ENCODE results near the gene TTLL11. TPM values are rescaled to one million over a fixed set of nuclear protein-coding genes. Genes with fewer than 3 reads are reported as not detected.

TTLL11 gene, protein sequence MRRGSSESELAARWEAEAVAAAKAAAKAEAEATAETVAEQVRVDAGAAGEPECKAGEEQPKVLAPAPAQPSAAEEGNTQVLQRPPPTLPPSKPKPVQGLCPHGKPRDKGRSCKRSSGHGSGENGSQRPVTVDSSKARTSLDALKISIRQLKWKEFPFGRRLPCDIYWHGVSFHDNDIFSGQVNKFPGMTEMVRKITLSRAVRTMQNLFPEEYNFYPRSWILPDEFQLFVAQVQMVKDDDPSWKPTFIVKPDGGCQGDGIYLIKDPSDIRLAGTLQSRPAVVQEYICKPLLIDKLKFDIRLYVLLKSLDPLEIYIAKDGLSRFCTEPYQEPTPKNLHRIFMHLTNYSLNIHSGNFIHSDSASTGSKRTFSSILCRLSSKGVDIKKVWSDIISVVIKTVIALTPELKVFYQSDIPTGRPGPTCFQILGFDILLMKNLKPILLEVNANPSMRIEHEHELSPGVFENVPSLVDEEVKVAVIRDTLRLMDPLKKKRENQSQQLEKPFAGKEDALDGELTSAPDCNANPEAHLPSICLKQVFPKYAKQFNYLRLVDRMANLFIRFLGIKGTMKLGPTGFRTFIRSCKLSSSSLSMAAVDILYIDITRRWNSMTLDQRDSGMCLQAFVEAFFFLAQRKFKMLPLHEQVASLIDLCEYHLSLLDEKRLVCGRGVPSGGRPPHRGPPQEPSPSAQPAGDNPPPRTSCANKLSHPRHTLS
- total RNA-seq, result 1 to 10 TPM; 5.9 to 6.6 TPM
- long read RNA-seq, partial matches to known transcripts, result 0 of 3 reads
- long read RNA-seq, other reads (novel, unspliced or antisense), result 3 of 3 reads

DNA sequence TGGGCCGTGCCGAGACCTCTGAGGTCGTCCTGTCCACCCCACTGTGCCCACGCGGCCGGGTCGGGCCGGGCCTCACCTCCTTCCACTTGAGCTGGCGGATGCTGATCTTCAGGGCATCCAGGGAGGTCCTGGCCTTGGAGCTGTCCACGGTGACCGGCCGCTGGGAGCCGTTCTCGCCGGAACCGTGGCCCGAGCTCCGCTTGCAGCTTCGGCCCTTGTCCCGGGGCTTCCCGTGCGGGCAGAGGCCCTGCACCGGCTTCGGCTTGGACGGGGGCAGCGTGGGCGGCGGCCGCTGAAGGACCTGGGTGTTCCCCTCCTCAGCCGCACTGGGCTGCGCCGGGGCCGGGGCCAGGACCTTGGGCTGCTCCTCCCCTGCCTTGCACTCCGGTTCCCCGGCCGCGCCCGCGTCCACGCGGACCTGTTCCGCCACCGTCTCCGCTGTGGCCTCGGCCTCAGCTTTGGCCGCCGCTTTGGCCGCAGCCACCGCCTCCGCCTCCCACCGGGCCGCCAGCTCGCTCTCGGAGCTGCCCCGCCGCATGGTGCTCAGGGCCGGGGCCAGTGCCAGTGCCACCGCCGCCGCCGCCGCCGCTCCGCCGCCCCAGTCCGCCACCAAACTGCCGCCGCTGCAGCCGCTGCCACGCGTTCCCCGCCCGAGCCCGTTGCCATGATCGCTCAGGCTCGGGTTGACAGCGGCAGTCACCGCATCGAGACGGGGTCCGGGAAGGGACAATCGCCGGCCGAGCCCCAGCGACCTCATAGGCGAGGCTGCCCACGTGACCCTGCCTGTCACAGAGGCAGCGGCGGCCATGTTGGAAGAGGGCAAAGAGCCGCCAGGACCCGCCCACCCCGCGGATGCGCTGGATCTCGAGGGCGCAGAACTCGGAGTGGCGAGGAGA lies at the start of gene TTLL11:
Gene TTLL11 (minus strand): TSS at position 698 of the 896 bp plus-strand sequence. CDS start 160 bp downstream, at position 538.
- ATAC-seq (peak; percentile 95), DNase-seq (peak; percentile 96 to 98)
- intact Hi-C loops (cut with DNase I, micrococcal nuclease), result no loop called here

DNA sequence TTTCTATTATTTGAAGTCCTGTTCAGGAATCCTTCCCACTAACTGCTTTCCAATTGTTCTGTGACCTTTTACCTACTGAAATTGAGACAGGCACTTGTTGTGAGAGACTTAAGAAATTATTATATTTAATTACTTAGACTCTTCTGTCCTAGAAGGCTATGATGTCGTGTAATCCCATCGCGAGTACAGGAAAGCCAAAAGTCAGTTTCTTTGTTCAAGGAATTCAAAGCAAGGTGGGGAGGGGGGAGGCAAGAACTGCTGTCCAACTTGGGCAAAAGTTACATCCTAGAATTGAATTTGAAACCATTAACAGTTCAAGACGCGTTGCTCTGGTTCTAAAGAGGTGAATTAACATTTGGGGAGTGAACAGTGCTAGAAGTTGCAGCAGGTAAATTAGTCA lies 48.6 kb upstream of the TTLL11 start:
- DNase-seq (no peak), ATAC-seq (no peak)
- intact Hi-C loops (cut with DNase I, micrococcal nuclease), result no loop called here

DNA sequence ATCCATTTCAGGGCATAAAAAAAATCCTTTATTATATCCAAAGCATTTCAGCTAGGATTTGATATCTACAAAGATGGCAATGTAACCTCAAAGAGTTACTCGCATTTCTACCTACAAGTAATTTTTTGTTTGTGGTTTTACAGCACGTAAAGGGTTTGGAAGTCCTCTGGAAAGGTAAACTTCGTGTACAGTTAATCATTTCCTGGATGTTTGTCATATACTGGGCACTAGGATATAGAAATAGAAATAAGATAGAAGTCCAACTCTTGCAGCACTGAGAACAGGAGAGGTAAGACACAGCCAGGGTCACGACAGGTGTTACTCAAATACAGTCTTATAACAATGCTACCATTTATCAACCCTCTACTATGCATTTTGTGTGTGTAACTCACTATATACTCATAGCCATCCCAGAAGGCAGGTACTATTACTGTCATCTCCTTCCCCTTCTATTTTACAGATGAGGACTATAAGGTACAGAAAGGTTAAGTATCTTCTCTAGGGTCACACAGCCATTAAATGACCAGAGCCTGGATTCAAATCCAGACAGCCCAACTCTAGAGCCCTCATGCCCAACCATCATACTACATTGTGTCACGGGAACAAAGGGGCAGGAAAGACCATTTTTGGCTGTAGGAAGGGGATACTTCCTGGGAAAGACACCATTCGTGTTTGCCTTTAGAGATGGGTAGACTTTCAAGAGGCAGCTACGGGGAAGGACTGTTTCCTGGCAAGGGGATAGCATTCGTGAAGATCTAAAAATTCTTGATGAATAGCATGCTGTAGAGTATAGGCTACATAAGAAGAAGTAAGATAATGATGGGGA lies 47.5 kb upstream of the TTLL11 start:
- intact Hi-C loops (cut with DNase I, micrococcal nuclease), result no loop called here
- ATAC-seq, result peak; percentile 83
- no peak for DNase-seq

DNA sequence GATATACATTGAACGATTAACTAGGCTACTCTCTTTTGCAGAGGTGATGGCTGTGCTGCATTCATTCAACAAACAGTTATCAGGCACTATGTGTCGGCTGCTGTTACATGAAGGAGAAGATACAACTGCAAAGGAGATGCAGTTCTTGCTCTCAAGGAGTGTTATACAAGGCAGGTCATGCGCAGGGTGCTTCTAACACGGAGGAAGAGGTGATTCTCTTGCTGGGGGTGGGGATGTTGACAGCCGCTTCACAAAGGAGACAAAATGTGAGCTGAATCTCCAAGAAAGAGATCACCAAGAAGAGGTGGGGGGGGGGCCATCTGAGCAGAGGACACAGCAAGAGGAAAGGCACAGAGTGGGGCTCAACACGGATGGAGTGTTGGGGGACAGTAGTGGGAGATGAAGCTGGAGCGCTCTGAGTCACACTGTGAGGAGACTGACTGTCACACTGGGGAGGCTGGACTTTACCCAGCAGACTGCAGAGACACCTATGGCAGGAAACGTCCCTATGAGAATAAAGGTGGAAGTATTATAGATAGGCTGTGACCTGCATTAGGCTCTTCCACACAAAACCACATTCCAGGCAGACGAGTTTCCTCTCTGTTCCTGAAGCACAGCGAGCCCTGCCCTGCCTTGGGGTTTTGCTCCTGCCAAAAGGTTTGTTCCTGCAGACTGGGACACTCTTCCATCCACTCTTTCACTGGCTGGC lies 45.6 kb upstream of the TTLL11 start:
- intact Hi-C loops (cut with DNase I, micrococcal nuclease), result no loop called here
- peak; percentile 84 for ATAC-seq

DNA sequence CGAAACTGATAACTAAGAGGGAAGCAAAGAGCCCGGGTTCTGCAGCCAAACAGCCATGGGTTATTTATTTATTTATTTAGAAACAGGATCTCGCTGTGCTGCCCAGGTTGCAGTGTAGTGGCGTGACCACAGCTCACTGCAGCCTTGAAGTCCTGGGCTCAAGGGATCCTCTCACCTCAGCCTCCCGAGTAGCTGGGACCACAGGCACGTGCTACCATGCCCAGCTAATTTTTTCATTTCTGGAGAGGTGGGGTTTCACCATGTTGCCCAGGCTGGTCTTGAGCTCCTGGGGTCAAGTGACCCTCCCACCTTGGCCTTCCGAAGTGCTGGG lies 42.4 kb upstream of the TTLL11 start:
- intact Hi-C loops (cut with DNase I, micrococcal nuclease), result no loop called here
- DNase-seq, result no peak
- no peak for ATAC-seq

More for the DNA sequence above, 45.6 kb upstream of the TTLL11 start:
- no peak for DNase-seq

DNA sequence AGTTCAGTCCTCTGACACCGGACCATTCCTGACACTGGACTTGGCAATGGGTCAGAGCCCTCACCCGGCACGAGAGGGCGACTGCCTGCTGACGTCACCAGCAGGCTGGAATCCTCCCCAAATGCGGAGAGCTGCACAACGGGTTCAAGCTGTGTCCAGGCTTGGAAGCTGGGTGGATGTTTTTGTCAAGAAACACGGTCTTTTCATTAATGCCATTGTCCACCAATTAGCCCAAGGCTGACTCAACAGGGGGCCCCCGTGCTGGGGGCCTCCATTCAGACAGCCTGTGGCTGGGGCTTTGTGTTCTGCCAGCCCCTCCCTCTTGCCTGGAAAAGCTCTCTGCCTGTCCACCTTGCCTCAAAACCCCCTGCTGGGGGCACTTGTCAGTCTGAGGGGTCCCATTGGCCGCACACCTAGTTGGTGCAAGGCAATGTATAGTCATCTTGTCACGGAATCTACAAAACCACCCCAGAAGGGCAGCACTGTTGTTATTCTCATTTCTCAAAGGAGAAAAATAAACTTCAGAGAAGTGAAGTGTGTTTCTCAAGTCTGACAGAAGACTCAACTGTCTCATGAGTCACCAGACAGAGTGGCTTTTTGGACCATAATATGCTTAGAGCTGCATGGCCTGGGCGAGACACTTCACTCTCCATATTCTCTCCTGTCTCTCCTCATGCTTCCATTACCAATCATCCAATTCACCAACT lies 41.9 kb upstream of the TTLL11 start:
- ATAC-seq (no peak), DNase-seq (no peak)
- intact Hi-C loops (cut with DNase I, micrococcal nuclease), result no loop called here

DNA sequence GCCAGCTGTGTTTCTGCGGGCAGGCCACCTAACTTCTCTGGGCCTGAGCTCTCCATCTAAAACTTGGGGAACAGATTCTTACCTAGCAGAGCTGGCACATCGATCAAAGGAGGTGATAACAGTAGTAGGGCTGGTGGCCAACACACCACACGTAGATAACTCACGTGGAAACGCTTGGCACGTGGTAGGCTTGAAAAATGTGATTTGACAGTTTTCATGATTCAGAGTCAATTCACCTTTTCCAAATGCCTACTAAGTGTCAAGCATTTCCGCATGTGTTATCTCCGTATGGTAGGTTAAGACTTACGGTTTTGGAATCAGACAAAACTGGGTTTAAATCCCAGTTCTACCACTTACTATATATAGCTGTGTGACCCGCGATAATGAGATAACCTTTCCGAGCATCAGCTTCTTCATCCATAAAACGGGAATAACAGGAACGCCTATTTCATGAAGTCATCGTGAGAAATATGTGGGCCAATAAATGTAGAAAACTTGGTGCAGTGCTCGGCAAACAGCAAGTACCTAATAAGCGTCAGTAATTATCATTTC lies 41.0 kb upstream of the TTLL11 start:
- DNase-seq (no peak), ATAC-seq (no peak)
- intact Hi-C loops (cut with DNase I, micrococcal nuclease), result no loop called here

DNA sequence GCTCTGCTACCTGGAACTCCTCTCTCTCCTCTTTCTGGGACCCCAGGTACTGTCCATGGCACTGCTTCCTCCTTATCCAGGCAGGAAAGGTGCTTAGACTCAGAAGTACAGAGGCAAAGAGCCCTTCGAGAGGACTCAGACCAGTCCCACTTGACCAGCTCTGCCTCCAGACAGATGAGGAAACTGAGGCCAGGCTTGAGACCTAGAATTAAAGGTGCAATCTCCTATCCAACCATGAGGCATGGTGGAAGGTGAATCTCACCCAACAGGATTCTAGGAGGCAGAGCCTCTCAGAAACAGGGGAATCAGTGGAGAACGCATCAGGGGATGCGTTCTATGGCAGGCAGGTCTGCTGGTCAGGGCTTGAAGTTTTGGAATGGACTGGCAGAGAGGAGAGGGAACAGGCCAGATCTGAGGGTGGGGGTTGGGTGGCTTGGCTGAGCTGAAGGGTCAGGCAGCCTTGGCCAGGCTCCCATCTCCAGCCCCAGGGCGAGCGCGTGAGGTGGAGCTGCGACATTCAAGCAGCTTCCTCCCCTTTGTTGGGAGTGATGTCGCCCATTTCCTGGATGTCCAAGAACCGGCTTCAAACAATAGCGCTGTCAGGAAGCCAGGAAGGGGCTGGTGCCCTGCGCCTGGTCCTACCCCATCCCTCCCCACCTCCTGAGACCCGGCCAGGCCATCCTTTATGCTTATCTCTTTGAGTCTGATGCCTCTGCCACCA lies 40.3 kb upstream of the TTLL11 start:
- intact Hi-C loops (cut with DNase I, micrococcal nuclease), result no loop called here
- no peak for DNase-seq
- no peak for ATAC-seq

DNA sequence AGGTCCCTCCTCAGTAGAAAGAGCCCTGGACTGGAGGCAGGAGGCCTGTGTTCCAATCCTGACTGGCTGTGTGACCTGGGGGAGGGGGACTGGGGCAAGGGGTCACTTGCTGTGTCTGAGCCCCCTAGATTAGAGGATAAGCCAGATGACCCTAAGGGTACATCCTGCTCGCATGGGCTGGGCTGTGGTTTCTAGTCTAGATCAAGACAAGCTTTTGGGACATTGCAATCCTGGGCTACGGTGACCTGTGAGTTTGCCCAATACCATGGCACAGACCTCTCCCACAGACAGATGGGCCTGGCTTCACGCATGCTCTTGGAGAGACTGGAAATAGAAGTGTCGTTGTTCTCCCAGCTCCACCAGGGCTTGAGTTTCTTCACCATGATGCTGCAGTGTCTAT lies 39.4 kb upstream of the TTLL11 start:
- intact Hi-C loops (cut with DNase I, micrococcal nuclease), result no loop called here
- ATAC-seq (no peak), DNase-seq (no peak)

DNA sequence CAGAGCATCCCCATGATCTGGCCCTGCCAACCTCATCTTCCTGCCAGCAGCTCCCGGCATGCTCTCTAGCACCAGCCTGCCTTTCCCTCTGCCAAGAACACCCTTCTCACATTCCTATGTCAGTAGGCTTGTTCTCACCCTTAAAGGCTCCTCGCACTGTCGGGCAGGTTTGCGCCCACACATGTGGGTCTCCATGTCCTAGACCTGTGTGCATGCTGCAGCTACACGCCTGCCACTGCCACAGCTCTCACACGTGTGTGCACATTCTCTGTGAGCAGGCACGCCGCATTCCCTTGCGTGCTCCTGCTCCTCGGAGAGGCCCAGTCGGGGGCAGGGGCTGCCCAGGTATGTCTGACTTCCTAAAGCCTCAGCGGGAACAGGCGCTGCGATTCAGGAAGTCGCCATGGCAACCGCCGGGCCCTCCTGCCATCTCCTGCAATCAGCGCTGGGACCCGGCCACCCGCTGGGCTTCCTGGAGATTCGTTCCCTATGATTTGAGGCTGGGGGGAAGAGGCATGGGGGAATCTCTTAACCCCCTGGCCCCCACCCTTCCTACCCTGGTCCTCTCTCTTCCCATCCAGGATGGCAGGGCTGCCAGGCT lies 38.4 kb upstream of the TTLL11 start:
- no peak for ATAC-seq
- peak in 1 of 2 donors; percentile 20 for DNase-seq
- intact Hi-C loops (cut with DNase I, micrococcal nuclease), result no loop called here

DNA sequence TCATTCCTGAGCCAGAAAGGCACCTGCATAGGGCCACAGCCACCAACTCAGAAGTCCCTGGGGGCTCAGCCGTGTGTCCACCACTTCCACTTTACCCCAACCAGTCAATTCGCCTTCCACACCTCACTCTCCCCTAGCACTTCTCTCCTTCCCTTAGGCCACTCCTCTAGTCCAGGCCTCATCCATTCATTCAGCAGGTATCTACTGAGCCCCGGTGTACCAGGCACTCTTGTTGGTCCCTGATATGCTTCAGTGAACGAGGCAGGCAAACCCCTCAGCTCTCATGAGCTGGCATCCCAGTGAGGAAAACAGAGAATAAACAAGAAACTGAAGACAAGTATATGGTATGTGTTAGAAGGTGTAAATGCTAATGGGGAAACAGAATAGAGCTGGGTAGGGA lies 37.7 kb upstream of the TTLL11 start:
- intact Hi-C loops (cut with DNase I, micrococcal nuclease), result no loop called here
- no peak for DNase-seq
- no peak for ATAC-seq

DNA sequence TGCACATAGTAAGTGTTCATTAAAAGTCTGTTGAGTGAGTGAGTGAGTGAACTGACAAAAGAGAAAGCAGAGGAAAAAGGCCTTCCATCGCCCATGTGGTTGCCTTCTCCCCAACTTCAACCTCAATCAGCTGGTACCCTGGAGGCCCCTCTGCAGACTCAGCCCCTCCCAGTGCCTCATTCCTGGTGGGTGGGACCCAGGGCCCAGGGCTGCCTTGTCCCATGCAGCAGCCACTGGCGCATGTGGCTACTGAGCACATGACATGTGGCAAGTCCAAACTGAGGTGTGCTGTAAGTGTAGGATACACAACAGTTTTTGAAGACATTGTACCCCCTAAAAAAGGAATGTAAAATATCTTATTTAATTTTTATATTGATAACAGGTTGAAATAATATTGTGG lies 36.9 kb upstream of the TTLL11 start:
- no peak for ATAC-seq
- no peak for DNase-seq
- intact Hi-C loops (cut with DNase I, micrococcal nuclease), result loop anchor here in 1 of 2 donors (10.0 kb wide), 2 partner anchors 215 to 325 kb away; no protein-coding TSS in a partner anchor

DNA sequence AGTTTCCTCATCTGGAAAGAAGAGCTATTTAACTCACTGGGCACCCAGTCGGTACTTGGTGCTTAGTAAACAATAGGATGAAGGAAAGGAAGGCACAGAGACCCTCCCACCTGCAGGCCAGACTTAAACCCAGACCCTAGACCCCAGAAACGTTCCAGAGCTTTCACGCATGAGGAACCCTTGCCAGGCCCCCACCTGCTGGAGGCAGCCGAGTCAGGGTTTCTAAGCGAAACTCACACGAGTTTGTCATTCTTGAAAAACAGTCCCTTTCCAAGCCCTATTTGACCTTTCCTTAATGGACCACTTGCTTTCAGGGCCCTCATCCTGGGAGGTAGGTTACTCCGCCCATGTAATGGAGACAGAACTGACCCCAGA lies 35.8 kb upstream of the TTLL11 start:
- ATAC-seq (no peak), DNase-seq (no peak)
- intact Hi-C loops (cut with DNase I, micrococcal nuclease), result loop anchor here in 1 of 2 donors (10.0 kb wide), 2 partner anchors 216 to 326 kb away; no protein-coding TSS in a partner anchor

DNA sequence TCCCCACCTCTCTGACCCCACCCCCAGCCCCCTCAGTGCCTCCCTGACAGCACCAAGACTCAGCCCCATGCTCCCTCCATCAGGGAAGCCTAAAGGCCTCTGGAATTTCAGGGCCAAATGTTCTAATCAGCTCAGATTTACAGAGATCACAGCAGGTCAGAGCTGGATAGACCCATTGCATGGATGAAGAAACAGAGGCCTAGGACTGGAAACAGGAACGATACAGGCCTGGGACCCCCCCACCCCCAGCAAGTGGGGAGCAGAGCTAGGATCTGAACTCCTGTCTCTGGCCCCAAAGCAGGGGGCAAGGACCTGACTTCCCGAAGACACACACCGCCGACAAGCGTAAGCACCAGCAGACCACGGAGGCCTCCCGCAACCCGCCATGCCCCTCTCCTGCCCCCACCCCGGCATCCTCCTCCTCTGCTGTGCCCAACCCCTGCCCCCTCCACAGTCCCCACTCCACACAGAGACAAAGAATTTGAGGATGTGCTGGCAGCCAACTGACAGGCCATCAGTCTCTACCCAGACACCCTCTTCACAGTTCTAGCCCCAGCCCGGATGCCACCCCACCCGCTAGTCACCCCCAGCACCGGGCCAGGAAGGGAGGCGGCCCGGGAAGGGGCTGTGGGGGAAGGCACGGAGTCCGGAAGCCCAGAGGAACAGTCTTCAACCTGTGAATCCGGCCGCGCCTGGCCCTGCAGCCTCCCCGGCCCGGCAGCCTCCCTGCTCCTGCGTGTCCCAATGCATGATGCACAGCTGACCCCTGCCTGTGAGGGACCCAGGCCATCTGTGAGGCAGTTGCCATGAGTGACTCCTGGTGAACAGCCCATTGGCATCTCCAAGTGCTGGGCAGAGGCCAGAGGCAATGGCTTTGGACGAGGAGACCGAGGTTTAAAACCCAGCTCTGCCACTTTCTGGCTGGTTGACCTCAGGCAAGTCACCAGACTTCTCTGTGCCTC lies 35.2 kb upstream of the TTLL11 start:
- intact Hi-C loops (cut with DNase I, micrococcal nuclease), result loop anchor here in 1 of 2 donors (10.0 kb wide), 2 partner anchors 217 to 327 kb away; no protein-coding TSS in a partner anchor
- ATAC-seq (no peak), DNase-seq (no peak)

DNA sequence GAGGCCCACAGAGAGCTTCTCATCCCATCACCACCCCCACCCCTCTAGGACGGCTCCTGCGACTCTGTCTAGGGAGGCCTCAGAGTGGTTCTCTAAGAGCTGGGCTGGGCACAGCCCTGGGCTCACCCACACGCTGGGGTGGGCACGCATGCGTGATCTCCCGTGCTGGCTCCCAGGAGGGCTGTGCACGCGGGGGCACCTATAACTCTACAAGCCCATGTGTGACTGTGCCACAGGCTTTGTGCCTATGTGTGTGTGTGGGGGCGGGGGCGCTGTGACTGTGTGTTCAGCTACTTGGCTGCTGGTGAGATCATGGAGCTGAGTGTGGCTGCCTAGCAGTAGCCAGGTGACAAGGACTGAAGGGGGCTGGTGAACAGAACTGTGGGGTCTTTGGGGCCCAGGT lies 34.3 kb upstream of the TTLL11 start:
- no peak for ATAC-seq
- intact Hi-C loops (cut with DNase I, micrococcal nuclease), result loop anchor here in 1 of 2 donors (10.0 kb wide), 2 partner anchors 217 to 327 kb away; no protein-coding TSS in a partner anchor
- DNase-seq, result peak in 1 of 2 donors; percentile 14

Measured in left colon (tissue), 2 donors.